Measurements from ENCODE around the gene ATP1A1. TPM values are rescaled to one million over a fixed set of nuclear protein-coding genes. Genes with fewer than 3 reads are reported as not detected.
A peak's percentile ranks its signal among the peaks of the same experiment; 100 is the strongest.

Gene ATP1A1
- total RNA-seq, 2 experiments from 2014 or later = 251 to 262 TPM

DNA sequence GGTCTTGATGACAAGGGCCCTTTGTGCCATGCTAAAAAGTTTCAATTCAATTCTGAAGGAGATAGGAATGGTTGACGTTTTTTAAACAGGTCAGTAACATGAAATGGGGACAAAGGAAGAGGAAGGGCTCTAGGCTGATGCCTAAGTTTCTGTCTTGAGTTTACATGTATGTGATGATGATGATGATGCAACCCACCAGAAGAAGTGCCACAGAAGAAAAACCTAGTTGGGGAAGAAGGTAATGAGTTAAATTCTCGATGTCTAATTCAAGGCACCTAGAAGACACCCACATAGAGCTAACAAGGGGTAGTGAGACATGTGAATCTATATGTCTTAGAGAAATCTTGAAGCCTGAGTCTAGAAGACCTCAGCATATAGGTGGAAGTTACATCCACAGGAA is 44.4 kb upstream of the ATP1A1 start:
- ATAC-seq (ENCODE audit: poor library complexity) = no peak
- H3K4me3 ChIP-seq (ENCODE audit: low read length) = no peak overlapping the region
- Mint-ChIP-seq H3K27ac (peak overlapping the region; percentile 91), H3K9me3 (no peaks in the 10 kb centered on the region), H3K4me1 (ENCODE audit: low read depth) (peaks cover 98% of the 10 kb centered on the region), H3K36me3 (ENCODE audit: low read depth) (no peaks in the 10 kb centered on the region), H3K27me3 (no peaks in the 10 kb centered on the region), H3K4me3 (no peak overlapping the region)
- H3K27ac ChIP-seq (ENCODE audit: low read depth in 1 of 2, low read length in 2 of 2) = no peak overlapping the region
- POLR2A ChIA-PET = no interaction called here
- peaks cover 40% of the 10 kb centered on the region for H3K4me1 ChIP-seq (ENCODE audit: insufficient read depth, low read length)
- H3K36me3 ChIP-seq (ENCODE audit: insufficient read depth, low read length) = no peaks in the 10 kb centered on the region
- intact Hi-C loops (cut with DNase I, micrococcal nuclease) = loop anchor here (5.0 to 10.0 kb wide), 2 partner anchors 44 to 94 kb away; partner anchors contain the start of gene ATP1A1 (in 1 of the 2)
- no peak for DNase-seq
- TF ChIP-seq, protein P1, sequence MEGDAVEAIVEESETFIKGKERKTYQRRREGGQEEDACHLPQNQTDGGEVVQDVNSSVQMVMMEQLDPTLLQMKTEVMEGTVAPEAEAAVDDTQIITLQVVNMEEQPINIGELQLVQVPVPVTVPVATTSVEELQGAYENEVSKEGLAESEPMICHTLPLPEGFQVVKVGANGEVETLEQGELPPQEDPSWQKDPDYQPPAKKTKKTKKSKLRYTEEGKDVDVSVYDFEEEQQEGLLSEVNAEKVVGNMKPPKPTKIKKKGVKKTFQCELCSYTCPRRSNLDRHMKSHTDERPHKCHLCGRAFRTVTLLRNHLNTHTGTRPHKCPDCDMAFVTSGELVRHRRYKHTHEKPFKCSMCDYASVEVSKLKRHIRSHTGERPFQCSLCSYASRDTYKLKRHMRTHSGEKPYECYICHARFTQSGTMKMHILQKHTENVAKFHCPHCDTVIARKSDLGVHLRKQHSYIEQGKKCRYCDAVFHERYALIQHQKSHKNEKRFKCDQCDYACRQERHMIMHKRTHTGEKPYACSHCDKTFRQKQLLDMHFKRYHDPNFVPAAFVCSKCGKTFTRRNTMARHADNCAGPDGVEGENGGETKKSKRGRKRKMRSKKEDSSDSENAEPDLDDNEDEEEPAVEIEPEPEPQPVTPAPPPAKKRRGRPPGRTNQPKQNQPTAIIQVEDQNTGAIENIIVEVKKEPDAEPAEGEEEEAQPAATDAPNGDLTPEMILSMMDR (IDR thresholded peaks at IDR 0.05) = no peak
- no peaks in the 10 kb centered on the region for H3K9me3 ChIP-seq (ENCODE audit: control insufficient read depth in 1 of 2, insufficient read depth in 1 of 2, low read length in 2 of 2)
- CTCF ChIA-PET = no interaction called here
- H3K27me3 ChIP-seq (ENCODE audit: control insufficient read depth in 1 of 2, insufficient read depth in 2 of 2, low read length in 2 of 2) = no peaks in the 10 kb centered on the region

DNA sequence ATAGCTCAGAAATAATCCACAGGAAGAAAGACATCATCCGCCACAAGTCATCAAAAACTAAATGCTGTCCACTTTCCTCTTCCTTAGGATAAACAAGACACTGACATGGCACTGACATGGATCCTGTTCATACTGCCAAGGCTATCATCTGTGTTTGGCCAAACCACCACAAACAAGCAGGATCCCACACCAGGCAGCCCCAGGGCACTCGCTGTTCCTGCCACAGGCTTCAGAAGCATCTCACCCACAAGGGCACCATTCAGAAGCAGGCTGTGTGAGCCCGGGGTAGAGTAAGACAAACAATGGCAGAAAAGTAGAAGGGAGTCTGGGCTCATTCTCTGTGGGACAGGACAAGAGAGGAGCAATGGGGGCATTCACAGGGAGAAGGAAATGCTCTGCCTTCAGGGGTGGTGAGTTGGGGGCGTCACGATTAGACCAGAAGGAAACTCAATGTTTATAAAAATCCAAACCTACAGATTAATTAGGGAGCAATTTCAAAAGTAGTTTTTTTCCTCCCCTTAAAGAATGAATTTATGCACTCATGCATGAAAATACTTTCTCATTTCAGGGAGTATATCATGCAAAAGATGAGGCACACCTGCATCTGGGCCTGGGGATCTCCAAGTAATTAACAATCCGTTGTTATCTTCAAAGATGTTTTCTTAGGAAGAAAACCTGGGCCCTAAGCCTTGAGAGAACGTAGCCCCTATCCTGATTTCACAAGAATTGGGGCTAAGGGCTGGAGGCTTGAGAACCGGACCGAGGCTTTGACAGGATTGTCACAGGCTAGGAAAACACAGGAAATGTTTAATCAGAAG is 43.3 kb upstream of the ATP1A1 start:
- Histone ChIP-seq H3K4me1 (ENCODE audit: insufficient read depth, low read length) (peaks cover 37% of the 10 kb centered on the region), H3K27me3 (ENCODE audit: control insufficient read depth in 1 of 2, insufficient read depth in 2 of 2, low read length in 2 of 2) (no peaks in the 10 kb centered on the region), H3K27ac (ENCODE audit: low read depth in 1 of 2, low read length in 2 of 2) (no peak overlapping the region), H3K36me3 (ENCODE audit: insufficient read depth, low read length) (no peaks in the 10 kb centered on the region), H3K9me3 (ENCODE audit: control insufficient read depth in 1 of 2, insufficient read depth in 1 of 2, low read length in 2 of 2) (no peaks in the 10 kb centered on the region), H3K4me3 (ENCODE audit: low read length) (no peak overlapping the region)
- DNase-seq = no peak
- H3K4me3 Mint-ChIP-seq = no peak overlapping the region
- no peaks in the 10 kb centered on the region for H3K36me3 Mint-ChIP-seq (ENCODE audit: low read depth)
- peak overlapping the region; percentile 91 for H3K27ac Mint-ChIP-seq
- ATAC-seq (ENCODE audit: poor library complexity) = no peak
- intact Hi-C loops (cut with DNase I, micrococcal nuclease) = loop anchor here (5.0 to 10.0 kb wide), 3 partner anchors 43 to 185 kb away; partner anchors contain the start of gene ATP1A1 (in 1 of the 2)
- no peaks in the 10 kb centered on the region for H3K27me3 Mint-ChIP-seq
- TF ChIP-seq, protein P1 (IDR thresholded peaks at IDR 0.05) = no peak
- POLR2A ChIA-PET = no interaction called here
- H3K4me1 Mint-ChIP-seq (ENCODE audit: low read depth) = peaks cover 100% of the 10 kb centered on the region
- CTCF ChIA-PET = no interaction called here
- H3K9me3 Mint-ChIP-seq = no peaks in the 10 kb centered on the region

DNA sequence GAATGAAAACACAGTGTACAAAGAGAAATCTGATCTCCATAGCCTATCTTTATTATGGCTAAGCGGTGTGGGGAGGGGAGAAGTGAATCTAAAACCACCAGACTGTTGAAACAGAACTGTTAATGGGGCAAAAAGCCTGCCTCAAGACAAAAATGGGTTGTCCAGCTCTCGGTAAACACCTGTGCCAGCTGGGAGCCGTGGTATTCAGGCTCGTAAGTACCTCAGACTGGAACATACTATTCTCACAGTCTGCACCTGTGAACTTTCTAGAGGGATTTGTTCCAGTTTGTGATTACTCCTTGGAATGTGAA is 42.7 kb upstream of the ATP1A1 start:
- POLR2A ChIA-PET = no interaction called here
- TF ChIP-seq, protein P1 (IDR thresholded peaks at IDR 0.05) = no peak
- H3K36me3 ChIP-seq (ENCODE audit: insufficient read depth, low read length) = no peaks in the 10 kb centered on the region
- H3K4me3 ChIP-seq (ENCODE audit: low read length) = no peak overlapping the region
- H3K4me3 Mint-ChIP-seq = no peak overlapping the region
- peaks cover 34% of the 10 kb centered on the region for H3K4me1 ChIP-seq (ENCODE audit: insufficient read depth, low read length)
- ATAC-seq (ENCODE audit: poor library complexity) (no peak), DNase-seq (no peak)
- peak overlapping the region; percentile 91 for H3K27ac Mint-ChIP-seq
- H3K27me3 ChIP-seq (ENCODE audit: control insufficient read depth in 1 of 2, insufficient read depth in 2 of 2, low read length in 2 of 2) = no peaks in the 10 kb centered on the region
- H3K9me3 Mint-ChIP-seq = no peaks in the 10 kb centered on the region
- CTCF ChIA-PET = no interaction called here
- no peaks in the 10 kb centered on the region for H3K27me3 Mint-ChIP-seq
- intact Hi-C loops (cut with DNase I, micrococcal nuclease) = loop anchor here in 1 of 2 experiments (10.0 kb wide), 1 partner anchor 185 kb away; no protein-coding TSS in a partner anchor
- no peak overlapping the region for H3K27ac ChIP-seq (ENCODE audit: low read depth in 1 of 2, low read length in 2 of 2)
- H3K9me3 ChIP-seq (ENCODE audit: control insufficient read depth in 1 of 2, insufficient read depth in 1 of 2, low read length in 2 of 2) = no peaks in the 10 kb centered on the region
- H3K36me3 Mint-ChIP-seq (ENCODE audit: low read depth) = no peaks in the 10 kb centered on the region
- peaks cover 100% of the 10 kb centered on the region for H3K4me1 Mint-ChIP-seq (ENCODE audit: low read depth)
